ENCODE data around the gene LAS1L.
"Not testable (repeated sequence)": the region's sequence is repeated elsewhere in the genome, so short reads cannot be mapped to it uniquely, and the experiment has no call there.

Gene LAS1L

GRCh38 chrX:65517923-65518322 lies 16.7 kb downstream of the LAS1L start:
- DNase-seq (ENCODE audit: low read depth in 2 of 2) = no peak

GRCh38 chrX:65516756-65517155 lies 17.8 kb downstream of the LAS1L start:
- DNase-seq (ENCODE audit: low read depth in 2 of 2) = no peak

DNA sequence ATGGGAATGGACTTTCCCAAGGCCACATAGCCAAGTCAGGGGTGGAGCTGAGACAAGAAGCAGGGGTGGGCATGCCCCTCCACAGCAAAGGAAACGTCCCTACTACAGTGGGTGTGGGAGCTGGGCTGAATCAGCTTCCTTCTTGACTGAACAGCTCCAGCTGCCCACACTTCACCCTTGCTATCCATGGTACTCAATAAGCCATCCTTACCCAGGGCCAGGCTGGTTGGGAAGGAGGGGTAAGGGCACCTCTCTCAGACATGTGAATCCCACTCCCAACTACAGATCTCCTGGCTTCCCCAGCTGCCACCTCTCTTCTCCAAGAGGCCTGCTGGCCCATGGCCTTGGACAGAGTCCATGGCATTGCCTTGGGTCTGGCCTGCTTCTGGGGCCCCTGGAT lies 21.0 kb downstream of the LAS1L start:
- DNase-seq (ENCODE audit: low read depth in 2 of 2) = no peak

DNA sequence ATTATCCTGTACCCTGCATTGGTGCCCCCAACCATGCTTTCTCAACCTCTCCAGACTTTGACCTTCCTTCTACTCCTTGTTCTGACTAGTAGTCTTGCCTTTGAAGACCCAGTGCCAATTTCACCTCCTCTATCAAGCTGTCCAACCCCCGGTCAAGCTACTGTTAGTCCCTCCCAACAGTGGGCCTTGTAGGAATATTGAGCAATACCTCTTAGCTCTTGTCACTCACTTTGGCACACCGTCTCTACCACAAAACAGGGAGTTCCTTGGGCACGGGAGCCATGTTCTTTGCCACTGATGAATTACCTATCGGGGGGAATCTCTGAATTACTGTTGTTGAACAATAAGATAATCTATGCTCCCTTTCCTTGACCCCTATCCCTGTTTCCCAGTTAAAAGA lies 25.2 kb downstream of the LAS1L start:
- no peak for DNase-seq (ENCODE audit: low read depth in 2 of 2)

GRCh38 chrX:65508851-65509250 lies 25.7 kb downstream of the LAS1L start:
- DNase-seq (ENCODE audit: low read depth in 2 of 2) = no peak

DNA sequence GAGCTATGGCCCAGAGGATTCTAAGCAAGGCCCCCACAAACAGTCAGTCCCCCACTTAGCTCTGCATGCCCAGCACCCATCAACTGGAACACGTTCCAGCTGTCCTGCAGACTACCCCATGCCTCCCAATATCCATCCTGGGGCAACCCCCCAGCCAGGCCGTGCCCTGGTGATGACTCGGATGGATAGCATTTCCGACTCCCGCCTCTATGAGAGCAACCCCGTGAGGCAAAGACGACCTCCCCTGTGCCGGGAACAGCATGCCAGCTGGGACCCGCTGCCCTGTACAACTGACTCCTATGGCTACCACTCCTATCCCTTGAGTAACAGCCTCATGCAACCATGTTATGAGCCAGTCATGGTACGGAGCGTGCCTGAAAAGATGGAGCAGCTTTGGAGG lies 32.0 kb downstream of the LAS1L start:
- DNase-seq (ENCODE audit: low read depth in 2 of 2) = no peak

GRCh38 chrX:65493431-65493830 lies 41.2 kb downstream of the LAS1L start:
- DNase-seq (ENCODE audit: low read depth in 2 of 2) = no peak

DNA sequence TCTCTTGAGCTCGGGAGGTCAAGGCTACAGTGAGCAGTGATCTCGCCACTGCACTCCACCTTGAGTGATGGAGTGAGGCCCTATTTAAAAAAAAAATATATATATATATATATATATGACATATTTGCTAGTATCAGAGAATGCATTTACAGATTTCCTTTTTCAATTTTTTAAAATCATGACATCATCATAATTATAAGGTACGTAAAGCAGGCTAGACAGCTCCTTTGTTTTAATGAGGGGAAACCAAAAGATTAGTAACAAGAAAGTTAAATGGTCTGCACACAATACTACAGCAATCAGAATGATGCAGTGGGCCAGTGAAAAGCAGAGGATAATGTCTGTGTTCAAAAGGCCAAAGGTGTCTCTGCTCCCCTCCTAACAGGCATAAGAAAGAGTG lies 43.0 kb downstream of the LAS1L start:
- DNase-seq (ENCODE audit: low read depth in 2 of 2) = no peak

GRCh38 chrX:65488495-65488894 lies 46.1 kb downstream of the LAS1L start:
- DNase-seq (ENCODE audit: low read depth in 2 of 2) = no peak

DNA sequence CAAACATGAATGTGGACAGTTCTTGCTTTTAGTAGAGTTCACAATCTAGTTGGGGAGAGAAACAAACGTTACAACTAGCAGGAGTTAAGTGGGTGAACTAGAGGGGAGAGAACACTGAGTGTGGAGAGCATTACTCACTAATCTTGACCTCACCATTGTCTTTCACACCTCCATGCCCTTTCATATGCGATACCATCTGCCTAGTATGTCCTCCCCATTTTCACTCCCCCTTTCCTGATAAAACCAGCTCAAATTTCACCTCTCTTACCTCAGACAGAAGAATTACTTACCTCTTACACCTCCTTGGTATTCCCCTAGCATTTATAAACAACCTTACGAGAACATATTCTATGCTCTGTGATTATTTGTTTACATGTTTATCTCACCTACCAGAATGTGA lies 53.6 kb downstream of the LAS1L start:
- no peak for DNase-seq (ENCODE audit: low read depth in 2 of 2)

- DNase-seq (ENCODE audit: low read depth in 2 of 2) = not testable (repeated sequence)
Measured at GRCh38 chrX:65479102-65479501, 55.5 kb downstream of the LAS1L start.

GRCh38 chrX:65476564-65476963 lies 58.0 kb downstream of the LAS1L start:
- no peak for DNase-seq (ENCODE audit: low read depth in 2 of 2)

GRCh38 chrX:65463550-65463949 lies 71.0 kb downstream of the LAS1L start:
- DNase-seq (ENCODE audit: low read depth in 2 of 2) = no peak

All from stimulated activated CD8-positive, alpha-beta memory T cell treated with anti-CD3 and anti-CD28 coated beads, Interleukin-2, amount 100 ng/mL, for 48 hours (primary cell).